GM18511 (cell line): Measurements from ENCODE around the gene CSF2RB.
"Not testable (repeated sequence)": the region's sequence is repeated elsewhere in the genome, so short reads cannot be mapped to it uniquely, and the experiment has no call there.

ENCODE experiments used
- ATAC-seq: cut with Tn5 transposase; IDR thresholded peaks from one replicate; pipeline ENCODE4 v1.9.1; 2021; ENCODE audit warnings: mild to moderate bottlenecking, moderate library complexity; ENCODE audit not compliant: unreplicated experiment

Gene CSF2RB

GRCh38 chr22:36961626-36962025, 48.2 kb downstream of the CSF2RB start:
- ATAC-seq = no peak

GRCh38 chr22:36963302-36963701, 49.9 kb downstream of the CSF2RB start:
- ATAC-seq = no peak

GRCh38 chr22:36964106-36964505, 50.7 kb downstream of the CSF2RB start:
- ATAC-seq = no peak

- ATAC-seq = no peak
Observed at GRCh38 chr22:36965696-36966095, 52.3 kb downstream of the CSF2RB start.

- no peak for ATAC-seq
Observed at GRCh38 chr22:36966851-36967540, 53.6 kb downstream of the CSF2RB start.

- no peak for ATAC-seq
Observed at GRCh38 chr22:36968249-36968964, 55.0 kb downstream of the CSF2RB start.

- ATAC-seq = no peak
Observed at GRCh38 chr22:36971341-36972125, 58.1 kb downstream of the CSF2RB start.

GRCh38 chr22:36976606-36977005, 63.2 kb downstream of the CSF2RB start:
- no peak for ATAC-seq

- ATAC-seq = peak; percentile 58
Observed at GRCh38 chr22:36977401-36977861, 64.0 kb downstream of the CSF2RB start.

GRCh38 chr22:36977947-36978660, 64.7 kb downstream of the CSF2RB start:
- no peak for ATAC-seq

GRCh38 chr22:36979016-36979910, 65.8 kb downstream of the CSF2RB start:
- no peak for ATAC-seq

- ATAC-seq = no peak
Observed at GRCh38 chr22:36981247-36981775, 67.9 kb downstream of the CSF2RB start.

- ATAC-seq = no peak
Observed at GRCh38 chr22:36982136-36982535, 68.7 kb downstream of the CSF2RB start.

- ATAC-seq = no peak
Observed at GRCh38 chr22:36985211-36985889, 71.9 kb downstream of the CSF2RB start.

- no peak for ATAC-seq
Observed at GRCh38 chr22:36986242-36986821, 72.9 kb downstream of the CSF2RB start.

- no peak for ATAC-seq
Observed at GRCh38 chr22:36988075-36988832, 74.8 kb downstream of the CSF2RB start.

GRCh38 chr22:36989012-36989411, 75.6 kb downstream of the CSF2RB start:
- ATAC-seq = not testable (repeated sequence)
